Cerebellar cortex (tissue), 1 donor: ENCODE measurements around the gene SART3.
"Not testable (repeated sequence)": the region's sequence is repeated elsewhere in the genome, so short reads cannot be mapped to it uniquely, and the experiment has no call there.

Source experiments
- DNase-seq: peaks from one replicate; pipeline ENCODE4 v3.0.0-alpha.2; 2015; ENCODE audit warnings: low spot score

SART3 gene

GRCh38 chr12:108597559-108598471 is 36.8 kb upstream of the SART3 start, which contains the start of gene TMEM119:
Gene TMEM119 (minus strand): TSS chr12:108598084. CDS start chr12:108592383, 5,701 bp downstream.
- DNase-seq = no peak

GRCh38 chr12:108596854-108597558 is 36.0 kb upstream of the SART3 start:
- no peak for DNase-seq

GRCh38 chr12:108595711-108596647 is 35.0 kb upstream of the SART3 start:
- DNase-seq = no peak

GRCh38 chr12:108594960-108595710 is 34.2 kb upstream of the SART3 start:
- DNase-seq = no peak

GRCh38 chr12:108594323-108594903 is 33.4 kb upstream of the SART3 start:
- no peak for DNase-seq

- no peak for DNase-seq
Observed at GRCh38 chr12:108592033-108592909, 31.3 kb upstream of the SART3 start.

GRCh38 chr12:108591267-108591980 is 30.5 kb upstream of the SART3 start:
- no peak for DNase-seq

- not testable (repeated sequence) for DNase-seq
Observed at GRCh38 chr12:108590463-108590862, 29.5 kb upstream of the SART3 start.

- DNase-seq = no peak
Observed at GRCh38 chr12:108589840-108590229, 28.9 kb upstream of the SART3 start.

- DNase-seq = no peak
Observed at GRCh38 chr12:108589028-108589839, 28.3 kb upstream of the SART3 start.

GRCh38 chr12:108587826-108588225 is 26.9 kb upstream of the SART3 start:
- DNase-seq = no peak

GRCh38 chr12:108586306-108586705 is 25.3 kb upstream of the SART3 start:
- DNase-seq = no peak

- DNase-seq = no peak
Observed at GRCh38 chr12:108585864-108586263, 24.9 kb upstream of the SART3 start.

- DNase-seq = no peak
Observed at GRCh38 chr12:108584456-108585065, 23.6 kb upstream of the SART3 start.

GRCh38 chr12:108583991-108584390 is 23.0 kb upstream of the SART3 start:
- no peak for DNase-seq

- DNase-seq = no peak
Observed at GRCh38 chr12:108582978-108583770, 22.2 kb upstream of the SART3 start.

- DNase-seq = no peak
Observed at GRCh38 chr12:108582509-108582908, 21.5 kb upstream of the SART3 start.
